Kidney epithelial cell (primary cell): ENCODE measurements around the gene SYTL4. TPM values are rescaled to one million over a fixed set of nuclear protein-coding genes. Genes with fewer than 3 reads are reported as not detected.

Experiments used
- DNase-seq: peaks from one replicate; pipeline ENCODE4 v3.0.0-alpha.2; 2010; ENCODE audit warnings: low read depth
- H3K27me3 ChIP-seq: 2 replicates; pipeline ENCODE4 v1.6.0; 2011; ENCODE audit warnings: low read length; ENCODE audit not compliant: control insufficient read depth, insufficient read depth
- H3K36me3 ChIP-seq: 2 replicates; pipeline ENCODE4 v1.5.1; 2011; ENCODE audit warnings: low read length; ENCODE audit not compliant: control insufficient read depth, insufficient read depth
- H3K4me3 ChIP-seq: 2 replicates; pipeline ENCODE4 v1.5.1; 2011; ENCODE audit warnings: low read depth, mild to moderate bottlenecking, control low read depth, low read length
- total RNA-seq: library from RNA; depleted of rRNA; stranded (reverse); fragments of >200 nt; gene quantifications from 2 replicates; pipeline ENCODE4 v1.2.3, GENCODE V29; 2015
- TF ChIP-seq, protein P1 (sequence below): IDR thresholded peaks from 2 replicates; pipeline ENCODE4 v1.5.1; 2011; ENCODE audit warnings: mild to moderate bottlenecking, moderate library complexity, low read length, control low read depth, inconsistent platforms; ENCODE audit not compliant: insufficient read depth, poor library complexity, severe bottlenecking

SYTL4 gene
- total RNA-seq, 1 donor from 2014 or later, result 3.2 TPM

DNA sequence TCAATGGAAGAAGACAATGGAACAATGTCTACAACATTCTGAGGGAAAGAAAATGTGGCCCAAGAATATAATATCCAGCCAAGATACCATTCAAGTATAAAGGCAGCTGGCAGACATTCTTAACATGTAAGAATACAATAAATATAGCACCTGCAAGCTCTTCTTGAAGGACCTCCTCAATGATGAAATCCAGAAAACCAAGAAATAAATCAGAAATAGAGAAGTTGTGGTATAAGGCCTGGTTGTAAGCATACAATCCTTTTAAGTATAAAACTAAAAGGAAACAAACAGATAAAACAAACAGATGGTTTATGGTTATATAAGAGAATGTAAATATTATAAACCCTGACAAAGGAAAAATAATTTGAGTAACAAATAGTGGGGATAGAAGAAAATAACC, 33.4 kb downstream of the SYTL4 start:
- Histone ChIP-seq H3K4me3 (no peak overlapping the region), H3K27me3 (no peaks in the 10 kb centered on the region), H3K36me3 (no peaks in the 10 kb centered on the region)
- TF ChIP-seq, protein P1, sequence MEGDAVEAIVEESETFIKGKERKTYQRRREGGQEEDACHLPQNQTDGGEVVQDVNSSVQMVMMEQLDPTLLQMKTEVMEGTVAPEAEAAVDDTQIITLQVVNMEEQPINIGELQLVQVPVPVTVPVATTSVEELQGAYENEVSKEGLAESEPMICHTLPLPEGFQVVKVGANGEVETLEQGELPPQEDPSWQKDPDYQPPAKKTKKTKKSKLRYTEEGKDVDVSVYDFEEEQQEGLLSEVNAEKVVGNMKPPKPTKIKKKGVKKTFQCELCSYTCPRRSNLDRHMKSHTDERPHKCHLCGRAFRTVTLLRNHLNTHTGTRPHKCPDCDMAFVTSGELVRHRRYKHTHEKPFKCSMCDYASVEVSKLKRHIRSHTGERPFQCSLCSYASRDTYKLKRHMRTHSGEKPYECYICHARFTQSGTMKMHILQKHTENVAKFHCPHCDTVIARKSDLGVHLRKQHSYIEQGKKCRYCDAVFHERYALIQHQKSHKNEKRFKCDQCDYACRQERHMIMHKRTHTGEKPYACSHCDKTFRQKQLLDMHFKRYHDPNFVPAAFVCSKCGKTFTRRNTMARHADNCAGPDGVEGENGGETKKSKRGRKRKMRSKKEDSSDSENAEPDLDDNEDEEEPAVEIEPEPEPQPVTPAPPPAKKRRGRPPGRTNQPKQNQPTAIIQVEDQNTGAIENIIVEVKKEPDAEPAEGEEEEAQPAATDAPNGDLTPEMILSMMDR, result no peak
- no peak for DNase-seq

DNA sequence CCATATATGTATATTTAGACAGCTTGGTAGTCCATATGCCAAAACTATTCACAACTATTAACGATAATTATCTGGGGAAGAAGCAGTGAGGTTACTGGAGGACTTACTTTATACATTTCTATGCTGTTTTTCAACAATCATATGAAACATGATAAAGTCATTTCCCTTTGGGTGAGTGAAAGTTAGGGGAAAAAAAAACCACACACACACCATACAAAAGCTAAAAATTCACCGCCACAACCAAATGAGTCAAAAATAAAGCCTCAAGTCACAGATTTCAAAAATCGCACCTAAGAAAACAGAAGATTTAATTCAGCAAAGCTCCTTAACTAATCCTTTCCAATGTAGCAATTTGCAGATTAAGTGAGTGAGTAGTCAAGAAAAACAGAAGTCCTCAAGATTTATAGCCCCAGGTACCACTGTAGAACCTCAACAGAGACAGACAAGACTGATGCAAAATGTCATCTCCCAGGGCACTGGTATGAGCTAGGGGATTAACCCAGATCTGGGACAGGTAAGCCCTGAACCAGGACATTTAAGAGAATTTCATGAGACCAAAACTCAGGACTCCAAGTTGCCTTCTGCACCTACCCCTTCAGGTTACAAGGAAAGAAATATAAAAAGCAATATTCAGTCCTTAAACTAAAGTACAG, 35.1 kb downstream of the SYTL4 start:
- no peak overlapping the region for H3K4me3 ChIP-seq
- no peak for DNase-seq
- H3K27me3 ChIP-seq, result no peaks in the 10 kb centered on the region
- TF ChIP-seq, protein P1, result no peak
- H3K36me3 ChIP-seq, result no peaks in the 10 kb centered on the region

DNA sequence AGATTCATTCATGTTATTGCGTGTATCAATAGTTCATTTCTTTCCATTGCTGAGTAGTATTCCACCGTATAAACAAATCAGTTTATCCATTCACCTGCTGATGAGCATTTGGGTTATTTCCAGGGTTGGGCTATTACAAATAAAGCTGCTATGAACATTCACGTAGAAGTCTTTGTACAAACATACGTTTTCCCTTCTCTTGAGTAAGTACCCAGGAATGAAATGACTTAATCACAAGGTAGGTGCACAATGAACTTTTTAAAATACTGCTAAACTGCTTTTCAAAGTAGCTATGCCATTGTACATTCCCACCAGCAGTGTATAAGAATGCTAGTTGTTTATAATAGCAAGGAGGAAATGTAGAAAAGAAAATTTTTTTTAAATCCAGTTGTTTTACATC, 35.9 kb downstream of the SYTL4 start:
- no peak for DNase-seq
- H3K36me3 ChIP-seq, result no peaks in the 10 kb centered on the region

DNA sequence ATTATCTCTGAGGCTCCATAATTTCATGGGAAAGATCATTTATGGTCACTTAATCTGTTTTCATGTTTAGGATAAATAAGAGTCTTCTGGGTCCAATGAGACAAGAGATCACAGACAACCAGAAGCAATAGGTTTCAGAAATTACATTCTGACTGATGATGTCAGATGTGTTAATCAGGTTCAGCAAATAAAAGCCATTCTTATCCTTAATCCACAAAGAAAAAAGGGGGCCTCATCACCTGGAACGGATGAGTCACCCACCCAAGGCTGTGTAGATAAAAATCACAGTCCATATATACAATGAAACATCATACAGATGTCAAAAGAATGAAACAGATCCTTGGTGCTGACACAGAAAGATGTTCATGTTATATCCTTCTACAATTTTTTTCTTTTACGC, 36.6 kb downstream of the SYTL4 start:
- H3K36me3 ChIP-seq, result no peaks in the 10 kb centered on the region
- DNase-seq, result no peak

More for the DNA sequence above, 35.9 kb downstream of the SYTL4 start:
- Histone ChIP-seq H3K4me3 (no peak overlapping the region), H3K27me3 (no peaks in the 10 kb centered on the region)
- TF ChIP-seq, protein P1, result no peak

DNA sequence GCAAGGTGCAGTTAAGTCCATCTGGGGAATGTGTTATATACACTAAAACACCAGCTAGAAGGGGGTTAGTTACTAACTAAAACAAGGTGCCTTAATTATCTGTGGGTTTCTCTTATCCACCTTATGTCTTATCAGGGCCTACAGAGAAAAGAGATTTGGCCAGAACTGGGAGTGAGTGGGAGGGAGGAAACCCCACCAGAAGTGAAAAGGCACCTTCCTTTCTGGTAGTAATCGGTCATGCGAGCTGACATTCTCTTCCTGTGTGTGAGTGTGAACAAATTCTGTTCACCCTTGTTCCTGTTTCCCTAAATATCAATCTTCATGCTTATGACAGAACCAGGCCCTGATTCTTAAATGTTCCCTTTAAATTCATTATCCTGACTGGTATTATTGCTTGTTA, 44.4 kb downstream of the SYTL4 start:
- TF ChIP-seq, protein P1, result no peak
- no peak for DNase-seq
- H3K27me3 ChIP-seq, result no peaks in the 10 kb centered on the region
- H3K4me3 ChIP-seq, result no peak overlapping the region
- no peaks in the 10 kb centered on the region for H3K36me3 ChIP-seq

More for the DNA sequence above, 36.6 kb downstream of the SYTL4 start:
- H3K27me3 ChIP-seq, result no peaks in the 10 kb centered on the region
- no peak overlapping the region for H3K4me3 ChIP-seq
- TF ChIP-seq, protein P1, result no peak

DNA sequence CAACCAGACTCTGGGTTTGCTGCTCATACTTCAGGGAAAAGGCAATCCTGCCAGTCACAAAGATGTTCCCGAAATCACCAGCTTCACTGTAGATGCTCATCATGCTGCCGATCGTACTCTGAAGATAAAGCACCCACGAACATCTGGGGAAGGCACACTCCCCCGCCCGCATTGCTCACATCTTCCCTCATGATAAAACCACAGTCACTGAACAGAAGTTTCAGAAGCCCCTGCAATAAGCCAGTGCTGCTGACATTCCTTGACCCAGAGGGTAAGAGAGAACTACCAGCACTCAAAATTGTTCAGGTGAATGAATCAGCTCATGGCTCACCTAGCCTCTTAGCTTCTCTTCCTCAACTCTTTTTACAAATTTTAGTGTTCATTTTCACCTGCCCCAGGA, 44.8 kb downstream of the SYTL4 start:
- DNase-seq, result no peak
- Histone ChIP-seq H3K36me3 (no peaks in the 10 kb centered on the region), H3K27me3 (no peaks in the 10 kb centered on the region), H3K4me3 (no peak overlapping the region)
- TF ChIP-seq, protein P1, result no peak
